ENCODE measurements around the gene PPM1L.

PPM1L gene

DNA sequence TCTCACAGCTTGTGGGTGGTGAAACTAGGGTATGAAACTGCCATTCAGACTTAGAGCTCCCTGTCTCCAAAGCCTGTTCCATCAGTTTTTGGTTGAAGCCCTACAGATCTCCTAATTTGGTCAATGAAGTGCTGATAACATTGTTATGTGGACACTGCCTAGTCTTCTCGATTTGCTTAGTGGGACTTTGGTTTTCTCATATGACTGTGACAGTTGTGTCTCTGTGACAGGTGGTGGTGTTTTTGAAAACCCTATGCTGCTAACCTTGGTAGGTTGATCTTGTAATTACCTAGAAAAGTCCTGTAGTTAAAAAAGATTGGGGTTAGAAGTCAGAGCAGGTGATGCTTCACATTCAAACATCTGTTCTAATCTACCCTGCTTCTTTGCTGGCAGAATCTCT, 9.2 kb downstream of the PPM1L start:
- DNase-seq: no peak

GRCh38 chr3:160768031-160768430, 12.0 kb downstream of the PPM1L start:
- no peak for DNase-seq

- no peak for DNase-seq
Observed at GRCh38 chr3:160768918-160769317, 12.9 kb downstream of the PPM1L start.

- DNase-seq: no peak
Observed at GRCh38 chr3:160771811-160772459, 15.9 kb downstream of the PPM1L start.

- no peak for DNase-seq
Observed at GRCh38 chr3:160773722-160774121, 17.7 kb downstream of the PPM1L start.

DNA sequence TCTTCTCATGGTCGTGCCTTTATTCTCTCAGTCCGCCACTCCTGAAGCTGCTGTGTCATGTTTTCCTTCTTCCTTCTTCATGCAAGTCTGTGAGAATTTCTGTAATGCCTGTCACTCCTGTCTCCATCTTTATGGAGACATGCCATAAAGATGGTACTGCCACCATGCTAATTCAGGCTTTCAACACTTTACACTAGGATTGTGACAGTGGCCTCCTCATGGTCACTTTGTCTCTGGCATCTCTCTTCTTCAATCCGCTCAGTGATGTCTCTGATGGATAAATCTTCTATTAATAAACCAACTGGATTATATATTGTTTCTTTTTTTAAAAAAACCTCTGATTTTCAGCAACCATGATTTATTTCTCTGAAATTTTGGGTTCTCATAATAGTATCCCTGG, 18.1 kb downstream of the PPM1L start:
- no peak for DNase-seq

- no peak for DNase-seq
Observed at GRCh38 chr3:160778480-160778879, 22.4 kb downstream of the PPM1L start.

DNA sequence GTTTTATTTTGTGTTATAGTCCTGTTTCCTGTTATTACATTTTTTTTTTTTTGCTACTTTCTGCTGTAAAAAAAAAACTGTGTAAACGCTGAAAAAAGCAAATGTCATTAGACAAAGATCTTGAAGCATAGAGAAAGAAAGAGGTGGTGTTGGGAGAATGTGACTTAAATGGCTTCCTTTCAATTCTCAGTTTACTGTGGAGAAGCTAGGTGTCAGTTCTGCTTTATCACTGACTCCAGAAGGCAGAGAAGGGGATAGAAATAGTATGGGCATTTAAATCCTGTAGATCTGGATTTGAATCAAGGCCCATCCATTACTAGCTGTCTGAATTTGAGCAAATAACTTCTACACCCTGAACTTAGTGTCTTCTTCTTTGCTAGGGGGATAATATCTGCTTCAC, 23.0 kb downstream of the PPM1L start:
- no peak for DNase-seq

GRCh38 chr3:160780245-160780644, 24.2 kb downstream of the PPM1L start:
- no peak for DNase-seq

- DNase-seq: no peak
Observed at GRCh38 chr3:160781402-160781801, 25.4 kb downstream of the PPM1L start.

- DNase-seq: no peak
Observed at GRCh38 chr3:160781863-160782262, 25.8 kb downstream of the PPM1L start.

DNA sequence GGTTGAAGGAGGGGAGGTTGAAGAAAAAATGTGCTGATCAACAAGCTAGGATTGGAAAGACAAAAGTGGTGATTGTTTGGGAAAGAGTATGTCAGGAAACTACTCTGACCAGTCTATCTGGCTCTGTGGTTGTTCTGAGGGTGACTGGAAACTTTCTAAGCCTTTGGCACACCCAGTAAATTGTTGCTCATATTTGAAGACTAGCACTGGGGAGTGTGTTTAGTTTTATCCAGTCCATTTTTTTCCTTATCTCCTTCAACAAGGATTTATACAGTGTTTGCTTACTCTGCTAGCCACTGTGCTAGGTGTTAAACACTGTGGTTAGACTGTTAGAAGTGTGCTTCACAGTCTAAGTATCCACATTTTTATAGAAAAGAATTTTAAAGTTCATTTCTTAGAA, 28.8 kb downstream of the PPM1L start:
- no peak for DNase-seq

DNA sequence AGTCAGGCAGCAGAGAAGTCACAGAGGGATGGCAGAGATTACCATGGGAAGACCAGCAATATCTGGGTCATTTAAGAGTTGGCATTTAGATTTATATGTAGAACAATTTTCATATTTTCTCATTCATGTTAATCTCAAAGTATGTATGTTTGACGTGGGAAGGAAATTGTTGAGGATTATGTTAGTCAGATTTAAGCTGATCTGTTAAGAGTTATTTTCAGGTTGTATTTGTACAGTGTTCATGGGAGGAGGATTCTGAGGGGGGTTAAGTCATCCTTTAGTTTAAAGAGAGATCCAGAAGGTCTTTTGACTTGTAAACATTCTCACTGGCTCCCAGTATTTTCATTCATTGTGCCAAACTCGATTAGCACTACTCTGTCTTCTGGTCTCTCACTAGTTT, 34.7 kb downstream of the PPM1L start:
- DNase-seq: no peak

- DNase-seq: no peak
Observed at GRCh38 chr3:160792540-160792939, 36.5 kb downstream of the PPM1L start.

GRCh38 chr3:160793722-160794252, 37.8 kb downstream of the PPM1L start:
- no peak for DNase-seq

DNA sequence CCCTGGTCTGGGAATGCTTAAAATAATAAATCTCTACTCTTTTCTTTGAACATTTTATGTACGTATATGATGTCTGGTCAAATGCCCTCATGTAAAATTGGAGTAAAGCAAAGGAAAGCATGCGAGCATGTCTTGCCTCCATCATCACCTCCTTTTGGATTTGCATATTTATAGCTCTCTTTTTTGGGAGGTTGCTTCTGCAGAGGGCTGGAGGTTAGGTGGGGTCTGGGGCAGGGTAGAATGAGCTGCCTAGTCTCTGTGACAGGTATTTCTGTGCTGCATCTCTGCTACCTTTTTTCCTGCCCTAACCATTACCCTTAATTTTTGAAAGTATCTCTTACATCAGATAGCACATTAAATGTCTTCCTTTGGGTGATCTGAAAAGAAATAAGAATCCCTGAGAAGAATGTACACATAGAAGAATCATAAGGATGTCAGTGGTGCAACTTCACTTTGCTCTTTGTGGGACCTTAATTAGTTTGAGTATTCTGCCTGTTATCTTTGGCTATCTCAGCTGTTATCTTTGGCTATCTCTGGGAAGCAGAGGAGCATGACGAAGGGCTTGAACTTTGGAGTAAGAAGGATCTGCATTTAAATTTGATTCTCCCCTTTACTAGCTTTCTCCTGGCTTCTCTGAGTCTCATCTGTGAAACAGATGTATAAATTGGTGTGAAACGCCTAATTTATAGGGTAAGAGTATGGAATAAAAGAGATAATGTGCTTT, 40.2 kb downstream of the PPM1L start:
- no peak for DNase-seq

DNA sequence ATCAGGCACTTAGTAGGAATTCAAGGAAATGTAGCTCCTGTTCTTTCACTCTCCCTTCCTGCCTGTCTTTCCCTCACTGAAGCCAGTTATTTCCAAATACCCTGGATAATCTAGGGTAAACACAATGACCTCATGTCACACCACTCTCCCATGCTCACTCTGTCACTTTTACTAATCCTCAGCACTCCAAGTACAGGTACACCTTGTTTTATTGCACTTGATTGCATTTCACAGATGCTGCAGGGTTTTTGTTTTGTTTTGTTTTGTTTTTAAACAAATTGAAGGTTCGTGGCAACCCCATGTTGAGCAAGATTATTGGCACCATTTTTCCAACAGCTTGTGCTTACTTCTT, 40.8 kb downstream of the PPM1L start:
- DNase-seq: no peak

- DNase-seq: peak; percentile 30
Observed at GRCh38 chr3:160797356-160797755, 41.3 kb downstream of the PPM1L start.

DNA sequence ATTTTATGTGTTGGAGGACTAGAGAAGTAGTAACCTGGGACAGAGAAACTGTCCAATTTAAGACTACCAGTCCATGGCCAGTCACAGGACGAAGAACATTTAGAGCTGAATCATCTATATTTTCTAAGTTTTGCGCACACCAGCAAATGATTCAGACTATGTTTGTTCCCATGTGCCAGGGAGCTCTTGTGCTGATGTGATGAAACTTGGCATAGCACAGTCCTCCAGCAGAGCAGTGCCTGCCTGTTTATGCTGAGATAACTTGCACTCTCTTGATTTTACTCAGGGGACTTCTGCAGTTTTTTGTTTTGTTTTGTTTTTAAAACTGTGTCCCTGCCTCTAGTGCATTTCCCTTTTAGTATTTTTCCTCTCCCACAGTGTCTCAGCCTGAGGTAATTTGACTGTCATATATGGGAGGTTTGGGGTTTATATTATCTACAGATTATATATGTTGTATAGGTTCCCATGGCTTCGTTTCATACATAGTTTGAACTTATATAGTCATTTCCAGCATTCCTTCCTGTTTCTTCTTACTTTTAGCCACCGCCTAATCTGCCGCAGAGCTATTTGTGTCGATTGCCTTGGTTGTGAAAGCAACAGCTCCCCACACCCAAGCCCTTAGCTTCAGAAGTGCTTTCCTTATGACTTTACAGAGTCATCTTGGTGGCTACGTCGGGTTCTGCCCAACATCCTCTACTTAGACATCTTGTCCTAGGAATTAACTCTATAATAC, 45.5 kb downstream of the PPM1L start:
- DNase-seq: peak; percentile 89

DNA sequence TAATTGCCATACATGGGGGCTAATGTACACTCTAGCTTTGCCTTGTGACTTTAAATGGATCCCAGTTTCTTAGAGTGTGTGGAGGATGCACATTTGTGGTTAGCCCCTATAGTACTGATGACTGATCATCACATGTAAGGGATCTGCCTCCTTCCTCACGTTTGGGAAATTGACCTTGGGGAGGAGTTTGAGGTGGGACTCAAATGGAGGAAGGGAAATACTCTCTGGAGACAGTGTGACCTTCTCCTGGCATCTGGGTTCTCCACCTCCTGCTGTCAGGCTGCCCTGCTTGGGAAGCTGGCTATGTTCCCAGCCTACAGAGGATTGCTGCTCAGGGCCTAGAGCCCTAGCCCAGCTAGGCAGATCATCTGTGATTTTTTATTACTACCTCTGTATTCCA, 48.7 kb downstream of the PPM1L start:
- no peak for DNase-seq

GRCh38 chr3:160806094-160806493, 50.1 kb downstream of the PPM1L start:
- no peak for DNase-seq

- DNase-seq: no peak
Observed at GRCh38 chr3:160806686-160807085, 50.7 kb downstream of the PPM1L start.

GRCh38 chr3:160808838-160809237, 52.8 kb downstream of the PPM1L start:
- no peak for DNase-seq

DNA sequence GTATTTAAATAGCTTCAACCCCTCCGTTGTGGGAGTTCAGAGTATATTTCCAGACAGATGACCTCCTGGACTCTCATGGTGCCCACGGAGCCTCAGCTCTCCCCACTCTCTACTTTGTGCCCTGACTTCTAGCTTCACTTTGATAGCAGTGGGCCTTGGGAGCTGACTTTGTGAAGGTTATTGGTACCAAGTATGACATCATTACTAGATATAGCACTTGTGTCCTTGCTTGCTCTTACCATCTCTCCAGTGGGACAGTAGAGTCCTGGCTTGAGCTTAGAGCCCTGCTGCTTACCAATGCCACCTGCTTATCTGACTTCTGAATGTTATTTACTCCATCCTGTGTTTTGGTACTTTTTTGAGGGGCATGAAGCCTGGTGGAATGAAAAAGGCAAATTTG, 53.4 kb downstream of the PPM1L start:
- no peak for DNase-seq
